ENCODE results near the gene TRAF6. TPM values are rescaled to one million over a fixed set of nuclear protein-coding genes. Genes with fewer than 3 reads are reported as not detected.

TRAF6 gene
- total and polyA plus RNA-seq, 2 donors (not counting 1 experiment from before 2014, with no cell fraction given) = 10.1 to 22.4 TPM

GRCh38 chr11:36508743-36509142 is 1.3 kb downstream of the TRAF6 start:
- peak overlapping the region; percentile 97 for H3K4me2 ChIP-seq (replicated peaks; ENCODE audit: low read depth, low read length, poor library complexity, severe bottlenecking)
- Mint-ChIP-seq H3K4me1 (peaks cover 31% of the 10 kb centered on the region), H3K27me3 (peaks cover 4% of the 10 kb centered on the region), H3K4me3 (peak overlapping the region; percentile 96), H3K9me3 (ENCODE audit: insufficient read depth) (no peaks in the 10 kb centered on the region), H3K27ac (peak overlapping the region; percentile 97)
- TF ChIP-seq CTCF (IDR thresholded peaks at IDR 0.05) (no peak), EZH2 (IDR thresholded peaks at IDR 0.05; ENCODE audit: borderline replicate concordance, insufficient read depth, low read depth, low read length, poor library complexity, severe bottlenecking) (no peak)
- H3K36me3 ChIP-seq (replicated peaks in 1 of 2; ENCODE audit: control extremely low read depth in 1 of 2, control insufficient read depth in 1 of 2, extremely low read depth in 1 of 2, insufficient read depth in 2 of 2, low read length in 1 of 2) = peaks cover 0 to 5% of the 10 kb centered on the region in 2 experiments
- peak overlapping the region; percentile 73 to 95 (median 92) for H3K4me3 ChIP-seq (ENCODE audit: control extremely low read depth in 1 of 5, extremely low read depth in 1 of 5, insufficient read depth in 1 of 5, low read depth in 2 of 5, low read length in 4 of 5)
- H3K27me3 ChIP-seq (replicated peaks in 1 of 4; ENCODE audit: control extremely low read depth in 1 of 4, control insufficient read depth in 3 of 4, insufficient read depth in 4 of 4, low read length in 3 of 4) = no peaks in the 10 kb centered on the region
- peak overlapping the region in 1 of 2 donors; percentile 4 for H3K27ac ChIP-seq (ENCODE audit: low read length in 2 of 2)
- CTCF ChIA-PET = interaction anchor here (0.8 to 3.2 kb wide), 7 partner anchors 9 to 219 kb away, joined by 3 to 23 read pairs (median 6); partner anchors contain the start of gene COMMD9
- intact Hi-C loops (cut with micrococcal nuclease) = no loop called here
- ATAC-seq (ENCODE audit: low read depth) = no peak
- WGBS (ENCODE audit: insufficient coverage) = no CpG with 5 or more reads among the region's 3 CpGs
- H3K79me2 ChIP-seq (ENCODE audit: control insufficient read depth, insufficient read depth, low read length) = peaks cover 50% of the 10 kb centered on the region
- H3K4me1 ChIP-seq (ENCODE audit: control insufficient read depth in 2 of 2, insufficient read depth in 2 of 2, low read length in 2 of 2) = peaks cover 16 to 17% of the 10 kb centered on the region in 2 donors
- DNase-seq = no peak
- peaks cover 29% of the 10 kb centered on the region for H4K20me1 ChIP-seq (ENCODE audit: control insufficient read depth, insufficient read depth, low read length, poor library complexity, severe bottlenecking)
- H3K9ac ChIP-seq (ENCODE audit: low read length) = peak overlapping the region; percentile 98
- POLR2A ChIA-PET = interaction anchor here (0.7 to 2.6 kb wide), 2 partner anchors 56 to 220 kb away, joined by 3 to 9 read pairs; partner anchors contain the start of gene COMMD9
- no peak overlapping the region for H2AFZ ChIP-seq (ENCODE audit: insufficient read depth, low read depth, low read length, poor library complexity, severe bottlenecking)
- no peaks in the 10 kb centered on the region for H3K9me3 ChIP-seq (ENCODE audit: control extremely low read depth in 1 of 3, control insufficient read depth in 2 of 3, insufficient read depth in 1 of 3, low read length in 2 of 3)

- no peak overlapping the region for H2AFZ ChIP-seq (ENCODE audit: insufficient read depth, low read depth, low read length, poor library complexity, severe bottlenecking)
- Mint-ChIP-seq H3K4me1 (peaks cover 31% of the 10 kb centered on the region), H3K27ac (no peak overlapping the region), H3K9me3 (ENCODE audit: insufficient read depth) (no peaks in the 10 kb centered on the region), H3K27me3 (no peaks in the 10 kb centered on the region), H3K4me3 (peak overlapping the region; percentile 96)
- no peaks in the 10 kb centered on the region for H3K9me3 ChIP-seq (ENCODE audit: control extremely low read depth in 1 of 3, control insufficient read depth in 2 of 3, insufficient read depth in 1 of 3, low read length in 2 of 3)
- H3K27ac ChIP-seq (ENCODE audit: low read length in 2 of 2) = peak overlapping the region in 1 of 2 donors; percentile 4
- TF ChIP-seq CTCF (IDR thresholded peaks at IDR 0.05) (no peak), EZH2 (IDR thresholded peaks at IDR 0.05; ENCODE audit: borderline replicate concordance, insufficient read depth, low read depth, low read length, poor library complexity, severe bottlenecking) (no peak)
- H3K79me2 ChIP-seq (ENCODE audit: control insufficient read depth, insufficient read depth, low read length) = peaks cover 58% of the 10 kb centered on the region
- H3K9ac ChIP-seq (ENCODE audit: low read length) = no peak overlapping the region
- CTCF ChIA-PET = interaction anchor here (0.6 to 3.2 kb wide), 6 partner anchors 9 to 218 kb away, joined by 3 to 23 read pairs (median 8); partner anchors contain the start of gene COMMD9
- peak overlapping the region; percentile 97 for H3K4me2 ChIP-seq (replicated peaks; ENCODE audit: low read depth, low read length, poor library complexity, severe bottlenecking)
- H4K20me1 ChIP-seq (ENCODE audit: control insufficient read depth, insufficient read depth, low read length, poor library complexity, severe bottlenecking) = peaks cover 37% of the 10 kb centered on the region
- intact Hi-C loops (cut with micrococcal nuclease) = no loop called here
- POLR2A ChIA-PET = interaction anchor here (2.6 kb wide), 1 partner anchor 219 kb away, joined by 9 read pairs; the partner anchor contains the start of gene COMMD9
- no peak overlapping the region for H3K4me3 ChIP-seq (ENCODE audit: control extremely low read depth in 1 of 5, extremely low read depth in 1 of 5, insufficient read depth in 1 of 5, low read depth in 2 of 5, low read length in 4 of 5)
- H3K27me3 ChIP-seq (replicated peaks in 1 of 4; ENCODE audit: control extremely low read depth in 1 of 4, control insufficient read depth in 3 of 4, insufficient read depth in 4 of 4, low read length in 3 of 4) = no peaks in the 10 kb centered on the region
- DNase-seq (no peak), ATAC-seq (ENCODE audit: low read depth) (no peak)
- H3K4me1 ChIP-seq (ENCODE audit: control insufficient read depth in 2 of 2, insufficient read depth in 2 of 2, low read length in 2 of 2) = peaks cover 16 to 17% of the 10 kb centered on the region in 2 donors
- H3K36me3 ChIP-seq (replicated peaks in 1 of 2; ENCODE audit: control extremely low read depth in 1 of 2, control insufficient read depth in 1 of 2, extremely low read depth in 1 of 2, insufficient read depth in 2 of 2, low read length in 1 of 2) = peaks cover 0 to 6% of the 10 kb centered on the region in 2 experiments
- no CpG with 5 or more reads among the region's 7 CpGs for WGBS (ENCODE audit: insufficient coverage)
These were observed 2.1 kb downstream of the TRAF6 start for GRCh38 chr11:36507824-36508489.

Data from B cell (primary cell).